H1 (cell line): ENCODE results near the gene HES3. TPM values are rescaled to one million over a fixed set of nuclear protein-coding genes. Genes with fewer than 3 reads are reported as not detected.

Source experiments
- CTCF ChIA-PET: fragments of 300-600 bp; sonication (Branson Sonifier 250); formaldehyde crosslinking; loops from one replicate; lab custom pipeline; 2021; ENCODE audit not compliant: partially characterized antibody; lab: Charles Lee
- POLR2A ChIA-PET: fragments of 300-600 bp; sonication (Branson Sonifier 250); formaldehyde crosslinking; loops from one replicate; lab custom pipeline; 2021; ENCODE audit warnings: inconsistent platforms; ENCODE audit not compliant: partially characterized antibody; lab: Charles Lee
- DNase-seq, 2 experiments: peaks; one replicate each; pipeline versions ENCODE4 v3.0.0 to v3.0.0-alpha.2; 2010 to 2022; ENCODE audit warnings: low spot score in 2 of 2, low read depth in 1 of 2, mixed read lengths in 1 of 2
- FAIRE-seq: peaks from 2 replicates; lab custom pipeline; 2011; peaks lifted over from hg19 to GRCh38; lab: Jason Lieb, UNC
- H2AFZ ChIP-seq: 2 replicates; pipeline ENCODE4 v1.8.1; 2012; ENCODE audit warnings: low read length, inconsistent platforms
- H2AK5ac ChIP-seq: 2 replicates; pipeline ENCODE4 v1.6.1; 2013; ENCODE audit warnings: low read depth, low read length
- H2BK120ac ChIP-seq: replicated peaks from 2 replicates; pipeline ENCODE3; 2013; ENCODE audit warnings: low read depth, low read length, inconsistent platforms
- H2BK12ac ChIP-seq: 2 replicates; pipeline ENCODE4 v1.6.1; 2013; ENCODE audit warnings: low read depth, low read length
- H2BK15ac ChIP-seq: 2 replicates; pipeline ENCODE4 v1.6.1; 2013; ENCODE audit warnings: low read length
- H2BK20ac ChIP-seq: 2 replicates; pipeline ENCODE4 v1.6.1; 2013; ENCODE audit warnings: low read length
- H2BK5ac ChIP-seq: 2 replicates; pipeline ENCODE4 v1.6.1; 2013; ENCODE audit warnings: low read depth, low read length
- H3K14ac ChIP-seq: 2 replicates; pipeline ENCODE4 v1.6.1; 2013; ENCODE audit warnings: inconsistent platforms; ENCODE audit not compliant: insufficient read length
- H3K18ac ChIP-seq: 2 replicates; pipeline ENCODE4 v1.6.1; 2013; ENCODE audit warnings: low read length; ENCODE audit errors: extremely low read depth
- H3K23ac ChIP-seq: 2 replicates; pipeline ENCODE4 v1.6.1; 2013; ENCODE audit warnings: inconsistent platforms; ENCODE audit not compliant: insufficient read length
- H3K23me2 ChIP-seq: 2 replicates; pipeline ENCODE4 v1.6.1; 2013; ENCODE audit warnings: low read depth, low read length
- H3K27ac ChIP-seq: 2 replicates; pipeline ENCODE4 v1.6.1; 2011; ENCODE audit warnings: low read depth, low read length, inconsistent platforms
- H3K27me3 ChIP-seq, 4 experiments: replicated peaks in 1 of 4; 1 replicate in 1 of 4; 2 replicates in 3 of 4; pipeline versions ENCODE4 v1.6.1 to v1.8.1; 2011 to 2013; ENCODE audit warnings: low read length in 3 of 4, mild to moderate bottlenecking in 3 of 4, inconsistent platforms in 2 of 4, mixed read lengths in 2 of 4, moderate library complexity in 1 of 4; ENCODE audit not compliant: control insufficient read depth in 3 of 4, insufficient read depth in 3 of 4; ENCODE audit errors: extremely low read depth in 1 of 4
- H3K36me3 ChIP-seq, 4 experiments: 2 replicates each; pipeline versions ENCODE4 v1.6.1 to v1.8.1; 2011 to 2013; ENCODE audit warnings: mild to moderate bottlenecking in 4 of 4, low read length in 3 of 4, moderate library complexity in 2 of 4, control low read depth in 1 of 4, inconsistent platforms in 1 of 4; ENCODE audit not compliant: insufficient read depth in 4 of 4, control insufficient read depth in 2 of 4
- H3K4ac ChIP-seq: replicated peaks from 2 replicates; pipeline ENCODE3; 2013; ENCODE audit warnings: low read length, low read depth, mixed read lengths, inconsistent platforms; ENCODE audit not compliant: insufficient read length
- H3K4me1 ChIP-seq, 4 experiments: replicated peaks in 1 of 4; 1 replicate in 1 of 4; 2 replicates in 3 of 4; pipeline versions ENCODE4 v1.6.1 to v1.8.1; 2011 to 2013; ENCODE audit warnings: low read length in 3 of 4, inconsistent platforms in 2 of 4, mixed read lengths in 1 of 4; ENCODE audit not compliant: insufficient read depth in 4 of 4, control insufficient read depth in 3 of 4
- H3K4me2 ChIP-seq, 2 experiments: 2 replicates each; pipeline versions ENCODE4 v1.6.1 to v1.8.1; 2011 to 2013; ENCODE audit warnings: low read depth in 2 of 2, low read length in 2 of 2, control low read depth in 1 of 2, inconsistent platforms in 1 of 2, mild to moderate bottlenecking in 1 of 2; ENCODE audit not compliant: insufficient read depth in 1 of 2
- H3K4me3 ChIP-seq, 4 experiments: fragments of 200-600, 300-600 bp in 1 of 4; sonication (generic), shearing (Covaris generic), sonication (Bioruptor Twin) in 1 of 4; 2 replicates each; pipeline versions ENCODE4 v1.5.1 to v1.8.1; 2011 to 2016; ENCODE audit warnings: low read length in 4 of 4, low read depth in 3 of 4, control low read depth in 2 of 4, inconsistent platforms in 2 of 4, mild to moderate bottlenecking in 2 of 4, mixed read lengths in 1 of 4, moderate library complexity in 1 of 4; ENCODE audit not compliant: insufficient read depth in 2 of 4; ENCODE audit errors: extremely low read depth in 1 of 4
- H3K56ac ChIP-seq: replicated peaks from 2 replicates; pipeline ENCODE3; 2013; ENCODE audit warnings: low read depth, mild to moderate bottlenecking, mixed read lengths, low read length, inconsistent platforms; ENCODE audit not compliant: insufficient read length
- H3K79me1 ChIP-seq: 2 replicates; pipeline ENCODE4 v1.6.1; 2013; ENCODE audit warnings: low read depth, low read length, control low read depth
- H3K79me2 ChIP-seq, 2 experiments: 2 replicates each; pipeline versions ENCODE4 v1.6.1 to v1.8.1; 2012 to 2013; ENCODE audit warnings: low read length in 2 of 2, mild to moderate bottlenecking in 2 of 2, inconsistent platforms in 1 of 2; ENCODE audit not compliant: insufficient read depth in 2 of 2, control insufficient read depth in 1 of 2
- H3K9ac ChIP-seq, 4 experiments: replicated peaks in 1 of 4; 1 replicate in 1 of 4; 2 replicates in 3 of 4; pipeline versions ENCODE4 v1.6.1 to v1.8.1; 2011 to 2013; ENCODE audit warnings: low read depth in 3 of 4, low read length in 3 of 4, control low read depth in 2 of 4, mild to moderate bottlenecking in 2 of 4, moderate library complexity in 2 of 4, inconsistent platforms in 1 of 4; ENCODE audit errors: extremely low read depth in 1 of 4
- H3K9me3 ChIP-seq, 2 experiments: 2 replicates each; pipeline versions ENCODE4 v1.6.1 to v1.8.1; 2012 to 2013; ENCODE audit warnings: mild to moderate bottlenecking in 2 of 2, moderate library complexity in 2 of 2, control low read depth in 1 of 2, inconsistent platforms in 1 of 2, low read depth in 1 of 2, low read length in 1 of 2, mixed read lengths in 1 of 2; ENCODE audit not compliant: insufficient read depth in 2 of 2
- H4K20me1 ChIP-seq, 2 experiments: replicated peaks in 1 of 2; 2 replicates each; pipeline versions ENCODE3 to v1.8.1; 2011 to 2013; ENCODE audit warnings: inconsistent platforms in 2 of 2, low read length in 2 of 2, mild to moderate bottlenecking in 1 of 2; ENCODE audit not compliant: insufficient read depth in 2 of 2, control insufficient read depth in 1 of 2
- H4K5ac ChIP-seq: 2 replicates; pipeline ENCODE4 v1.6.1; 2013; ENCODE audit warnings: low read length, low read depth, mixed read lengths, inconsistent platforms; ENCODE audit not compliant: insufficient read length
- H4K8ac ChIP-seq: 2 replicates; pipeline ENCODE4 v1.8.0; 2013; ENCODE audit warnings: mild to moderate bottlenecking, moderate library complexity, low read length, inconsistent platforms; ENCODE audit not compliant: insufficient read depth; ENCODE audit errors: extremely low read depth
- H4K91ac ChIP-seq: replicated peaks from 2 replicates; pipeline ENCODE3; 2013; ENCODE audit warnings: low read length, mixed read lengths, inconsistent platforms; ENCODE audit not compliant: insufficient read length
- ASH2L ChIP-seq: fragments of 200-600, 300-600 bp; sonication (generic); IDR thresholded peaks from one replicate; pipeline ENCODE4 v1.7.1; 2017; ENCODE audit warnings: low read length
- BRCA1 ChIP-seq: IDR thresholded peaks from 2 replicates; pipeline ENCODE4 v1.6.1; 2012; ENCODE audit warnings: low read depth, low read length, improper control_type of control experiment
- CBX5 ChIP-seq: fragments of 300-800, 300-1000 bp; sonication (generic); IDR thresholded peaks from 2 replicates; pipeline ENCODE4 v1.7.1; 2016; ENCODE audit warnings: antibody characterized with exemption, low read length, low read depth
- HDAC2 ChIP-seq, 2 experiments: fragments of 300-600 bp in 1 of 2; sonication (generic) in 1 of 2; IDR thresholded peaks; 2 replicates each; pipeline ENCODE4 v1.6.1; 2011 to 2012; ENCODE audit warnings: low read depth in 2 of 2, low read length in 2 of 2, mild to moderate bottlenecking in 2 of 2, moderate library complexity in 2 of 2, borderline replicate concordance in 1 of 2, inconsistent platforms in 1 of 2
- KDM5A ChIP-seq: fragments of 200-600 bp; IDR thresholded peaks from 2 replicates; pipeline ENCODE4 v1.7.1; 2012; ENCODE audit warnings: mild to moderate bottlenecking, low read length, inconsistent platforms, mixed read lengths
- SP4 ChIP-seq: IDR thresholded peaks from 2 replicates; pipeline ENCODE4 v1.6.1; 2012; ENCODE audit warnings: low read length, inconsistent platforms
- SUZ12 ChIP-seq: fragments of 200-600 bp; sonication (generic); IDR thresholded peaks from 2 replicates; pipeline ENCODE4 v1.6.1; 2012; ENCODE audit warnings: mild to moderate bottlenecking, inconsistent platforms, low read length, moderate library complexity, mixed read lengths
- WGBS, 2 experiments: shearing (Covaris generic) in 1 of 2; methylation state at CpG; one replicate each; pipeline versions ENCODE4 v1.1.6 to v1.1.7; 2013 to 2015; ENCODE audit warnings: low lambda C conversion rate in 2 of 2, mixed read lengths in 2 of 2, inconsistent platforms in 1 of 2, low coverage in 1 of 2, missing lambda C conversion rate in 1 of 2; ENCODE audit not compliant: insufficient replicate concordance in 2 of 2, insufficient coverage in 1 of 2, insufficient read length in 1 of 2; ENCODE audit errors: extremely low coverage in 1 of 2, missing lambda C conversion rate in 1 of 2; 5-methylcytosine and 5-hydroxymethylcytosine counted together
- polyA plus RNA-seq, 7 experiments: library from polyadenylated mRNA; depleted of rRNA in 3 of 7; stranded (reverse) in 5 of 7; unstranded in 2 of 7; fragments of >200 nt in 5 of 7; fragments of 200-250 nt in 2 of 7; gene quantifications; 1 replicate in 5 of 7; 2 replicates in 1 of 7; 4 replicates in 1 of 7; pipeline versions ENCODE4 v1.2.1 to v1.2.3, GENCODE V29; 2011 to 2013; ENCODE audit warnings: missing spikeins in 2 of 7, mixed read lengths in 2 of 7
- total RNA-seq: library from RNA; stranded (reverse); fragmentation: NEBNext Ultra II Directional; extraction: Animal tissue kit (Norgen Biotek cat#: 25700); gene quantifications from 2 replicates; pipeline ENCODE4 v1.2.1, GENCODE V29; 2021
- TF ChIP-seq, protein P1 (sequence below), 3 experiments: IDR thresholded peaks; 1 replicate in 2 of 3; 2 replicates in 1 of 3; pipeline versions ENCODE4 v1.5.1 to v1.6.1; 2011; ENCODE audit warnings: low read length in 3 of 3, mild to moderate bottlenecking in 3 of 3, inconsistent platforms in 2 of 3, low read depth in 1 of 3, moderate library complexity in 1 of 3; ENCODE audit not compliant: insufficient read depth in 1 of 3; ENCODE audit errors: control extremely low read depth in 1 of 3

HES3 gene
- total and polyA plus RNA-seq, 2 of the 8 experiments (the other 6 are each of a cell fraction or from before 2014, with no cell fraction given): 38.8 to 54.3 TPM

DNA sequence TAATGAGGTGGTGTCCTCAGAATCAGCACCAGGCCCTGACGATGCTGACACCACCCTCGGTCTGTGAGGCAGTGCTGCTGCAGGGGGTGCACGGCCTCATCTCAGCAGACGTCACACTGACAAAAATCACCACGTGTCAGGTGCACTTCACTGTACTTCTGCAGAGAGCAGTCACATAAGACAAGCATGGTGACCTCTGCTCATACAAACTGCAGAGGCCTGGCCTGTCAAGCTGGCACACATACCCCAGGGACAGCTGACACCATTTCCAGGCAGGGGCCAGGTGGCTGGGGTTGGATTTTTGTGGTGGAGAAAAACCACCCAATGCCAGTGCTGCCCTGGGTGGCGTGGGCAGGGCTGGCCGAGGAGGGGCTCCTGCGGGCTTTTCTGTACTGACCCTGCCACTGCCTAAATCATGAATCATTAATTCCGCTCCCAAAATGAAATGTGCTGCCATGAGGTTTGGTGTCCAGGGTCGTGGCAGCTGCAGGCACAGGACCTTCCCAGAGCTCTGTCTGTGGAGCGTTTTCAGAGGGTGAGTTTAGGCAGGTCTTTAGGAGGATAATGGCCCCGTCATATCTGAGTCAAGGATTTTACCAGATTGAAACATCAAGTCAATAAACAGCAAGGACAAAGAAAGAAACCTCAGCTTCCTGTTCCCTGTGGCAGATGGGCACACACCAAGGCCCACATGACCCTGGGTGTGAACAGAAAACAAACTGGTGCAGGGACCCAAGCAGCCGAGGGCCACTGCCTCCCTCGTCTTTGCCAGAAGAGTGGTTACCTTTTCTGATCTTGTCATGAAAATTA lies 50.3 kb downstream of the HES3 start:
- Histone ChIP-seq H3K36me3 (peaks cover 5 to 12% (median 8%) of the 10 kb centered on the region in 4 experiments; a peak in 4 of 8 replicates), H3K79me1 (no peaks in the 10 kb centered on the region), H3K18ac (no peak overlapping the region), H3K4me3 (no peak overlapping the region), H3K56ac (no peak overlapping the region), H4K20me1 (peaks cover 0 to 6% of the 10 kb centered on the region in 2 experiments), H3K23me2 (no peaks in the 10 kb centered on the region), H4K91ac (no peak overlapping the region), H3K27me3 (no peaks in the 10 kb centered on the region), H3K23ac (no peak overlapping the region), H4K5ac (no peak overlapping the region), H2BK120ac (no peak overlapping the region), H2BK5ac (no peak overlapping the region; the same call in 1 of the 2 replicates), H3K4ac (no peak overlapping the region), H3K79me2 (no peaks in the 10 kb centered on the region), H3K9me3 (no peaks in the 10 kb centered on the region), H2BK20ac (0 out of 2 replicates have a peak overlapping the region, but pooled peaks have one; percentile 7), H3K27ac (no peak overlapping the region), H2BK12ac (no peak overlapping the region), H2AK5ac (no peak overlapping the region), H3K9ac (no peak overlapping the region), H4K8ac (no peak overlapping the region), H3K14ac (no peak overlapping the region), H2AFZ (no peak overlapping the region), H3K4me2 (no peak overlapping the region), H2BK15ac (no peak overlapping the region), H3K4me1 (no peaks in the 10 kb centered on the region)
- WGBS, 2 experiments: 90% methylated on average over 11 of the region's 14 CpGs; no CpG with 5 or more reads in 1 of the 2 experiments
- POLR2A ChIA-PET: no interaction called here
- no peak for DNase-seq
- TF ChIP-seq ASH2L (no peak), SP4 (no peak), CBX5 (no peak), KDM5A (no peak), HDAC2 (IDR thresholded peaks at IDR 0.05; ENCODE audit: borderline replicate concordance in 1 of 2, low read depth in 2 of 2, low read length in 2 of 2) (no peak), SUZ12 (0 out of 2 replicates have a peak, but pooled peaks have one; percentile 10), BRCA1 (no peak)
- TF ChIP-seq, protein P1, sequence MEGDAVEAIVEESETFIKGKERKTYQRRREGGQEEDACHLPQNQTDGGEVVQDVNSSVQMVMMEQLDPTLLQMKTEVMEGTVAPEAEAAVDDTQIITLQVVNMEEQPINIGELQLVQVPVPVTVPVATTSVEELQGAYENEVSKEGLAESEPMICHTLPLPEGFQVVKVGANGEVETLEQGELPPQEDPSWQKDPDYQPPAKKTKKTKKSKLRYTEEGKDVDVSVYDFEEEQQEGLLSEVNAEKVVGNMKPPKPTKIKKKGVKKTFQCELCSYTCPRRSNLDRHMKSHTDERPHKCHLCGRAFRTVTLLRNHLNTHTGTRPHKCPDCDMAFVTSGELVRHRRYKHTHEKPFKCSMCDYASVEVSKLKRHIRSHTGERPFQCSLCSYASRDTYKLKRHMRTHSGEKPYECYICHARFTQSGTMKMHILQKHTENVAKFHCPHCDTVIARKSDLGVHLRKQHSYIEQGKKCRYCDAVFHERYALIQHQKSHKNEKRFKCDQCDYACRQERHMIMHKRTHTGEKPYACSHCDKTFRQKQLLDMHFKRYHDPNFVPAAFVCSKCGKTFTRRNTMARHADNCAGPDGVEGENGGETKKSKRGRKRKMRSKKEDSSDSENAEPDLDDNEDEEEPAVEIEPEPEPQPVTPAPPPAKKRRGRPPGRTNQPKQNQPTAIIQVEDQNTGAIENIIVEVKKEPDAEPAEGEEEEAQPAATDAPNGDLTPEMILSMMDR (IDR thresholded peaks at IDR 0.05; ENCODE audit: control extremely low read depth in 1 of 3, insufficient read depth in 1 of 3, low read depth in 1 of 3, low read length in 3 of 3): no peak
- FAIRE-seq: no peak
- CTCF ChIA-PET: interaction anchor here (0.9 to 4.7 kb wide), 7 partner anchors 19 to 89 kb away, joined by 3 to 14 read pairs (median 4); no protein-coding TSS in a partner anchor
